C4-2B (cell line): ENCODE measurements around the gene BTRC.

ENCODE experiments used
- CTCF ChIP-seq: fragments of 450-650 bp; conservative IDR thresholded peaks from 2 replicates; pipeline ENCODE4 v1.5.1; 2017; ENCODE audit warnings: mild to moderate bottlenecking
- ZFX ChIP-seq: fragments of 450-650 bp; IDR thresholded peaks from 2 replicates; pipeline ENCODE4 v1.6.1; 2017

GRCh38 chr10:101310529-101311184, 43.3 kb upstream of the BTRC start:
- TF ChIP-seq CTCF (no peak), ZFX (no peak)
